B cell (primary cell): Measurements from ENCODE around the gene LRIG1. TPM values are rescaled to one million over a fixed set of nuclear protein-coding genes. Genes with fewer than 3 reads are reported as not detected.

Experiments used
- ATAC-seq: fragments of 200-7000 bp; cut with Tn5 transposase; one replicate; pipeline ENCODE4 v1.10.0; 2021; ENCODE audit warnings: low read depth, mild to moderate bottlenecking, moderate number of reproducible peaks, moderate library complexity
- CTCF ChIA-PET: fragments of 350-600 bp; sonication (Branson Sonifier 250); formaldehyde crosslinking; loops from one replicate; lab custom pipeline; 2021; ENCODE audit warnings: antibody characterized with exemption, inconsistent platforms; lab: Charles Lee
- POLR2A ChIA-PET: fragments of 350-600 bp; sonication (Branson Sonifier 250); formaldehyde crosslinking; loops from one replicate; lab custom pipeline; 2021; ENCODE audit warnings: antibody characterized with exemption; lab: Charles Lee
- DNase-seq: peaks from one replicate; pipeline ENCODE4 v3.0.0; 2013
- H2AFZ ChIP-seq: 2 replicates; pipeline ENCODE4 v1.6.1; 2012; ENCODE audit warnings: mild to moderate bottlenecking, low read depth, low read length; ENCODE audit not compliant: insufficient read depth, poor library complexity, severe bottlenecking
- H3K27ac ChIP-seq, 2 donors: 1 replicate in 1 of 2; 2 replicates in 1 of 2; pipeline ENCODE4 v1.5.1; 2012 to 2013; ENCODE audit warnings: low read length in 2 of 2, mild to moderate bottlenecking in 2 of 2, moderate library complexity in 1 of 2
- H3K27me3 ChIP-seq, 4 experiments: fragments of 200-600 bp in 1 of 4; sonication (generic) in 1 of 4; replicated peaks in 1 of 4; 1 replicate in 2 of 4; 2 replicates in 2 of 4; pipeline versions ENCODE4 v1.6.1 to v1.7.0; 2013 to 2016; ENCODE audit warnings: low read length in 3 of 4, mild to moderate bottlenecking in 2 of 4, mixed read lengths in 1 of 4, moderate library complexity in 1 of 4; ENCODE audit not compliant: insufficient read depth in 4 of 4, control insufficient read depth in 3 of 4; ENCODE audit errors: control extremely low read depth in 1 of 4
- H3K36me3 ChIP-seq, 2 experiments: replicated peaks in 1 of 2; 1 replicate in 1 of 2; 2 replicates in 1 of 2; pipeline versions ENCODE4 v1.6.1 to v1.7.1; 2013; ENCODE audit warnings: low read length in 1 of 2; ENCODE audit not compliant: insufficient read depth in 2 of 2, control insufficient read depth in 1 of 2; ENCODE audit errors: control extremely low read depth in 1 of 2, extremely low read depth in 1 of 2
- H3K4me1 ChIP-seq, 2 donors: fragments of 200-600 bp in 1 of 2; sonication (generic) in 1 of 2; 1 replicate in 1 of 2; 2 replicates in 1 of 2; pipeline versions ENCODE4 v1.5.1 to v1.6.1; 2013 to 2017; ENCODE audit warnings: low read length in 2 of 2; ENCODE audit not compliant: control insufficient read depth in 2 of 2, insufficient read depth in 2 of 2
- H3K4me2 ChIP-seq: replicated peaks from 2 replicates; pipeline ENCODE3; 2012; ENCODE audit warnings: mild to moderate bottlenecking, low read depth, low read length; ENCODE audit not compliant: poor library complexity, severe bottlenecking
- H3K4me3 ChIP-seq, 5 experiments: fragments of 200-600 bp in 1 of 5; sonication (generic) in 1 of 5; 1 replicate in 3 of 5; 2 replicates in 2 of 5; pipeline versions ENCODE4 v1.5.1 to v1.7.0; 2011 to 2016; ENCODE audit warnings: low read length in 4 of 5, mild to moderate bottlenecking in 4 of 5, low read depth in 2 of 5, control low read depth in 1 of 5, moderate library complexity in 1 of 5; ENCODE audit not compliant: insufficient read depth in 1 of 5; ENCODE audit errors: control extremely low read depth in 1 of 5, extremely low read depth in 1 of 5
- H3K79me2 ChIP-seq: fragments of 200-600 bp; sonication (generic); one replicate; pipeline ENCODE4 v1.6.0; 2016; ENCODE audit warnings: low read length; ENCODE audit not compliant: control insufficient read depth, insufficient read depth
- H3K9ac ChIP-seq: fragments of 200-600 bp; sonication (generic); 2 replicates; pipeline ENCODE4 v1.6.1; 2017; ENCODE audit warnings: mild to moderate bottlenecking, low read length, moderate library complexity
- H3K9me3 ChIP-seq, 3 donors: one replicate each; pipeline versions ENCODE4 v1.6.1 to v1.7.1; 2013; ENCODE audit warnings: low read length in 2 of 3; ENCODE audit not compliant: control insufficient read depth in 2 of 3, insufficient read depth in 1 of 3; ENCODE audit errors: control extremely low read depth in 1 of 3
- H4K20me1 ChIP-seq: 2 replicates; pipeline ENCODE4 v1.6.0; 2012; ENCODE audit warnings: mild to moderate bottlenecking, low read length; ENCODE audit not compliant: insufficient read depth, control insufficient read depth, poor library complexity, severe bottlenecking
- H3K27ac Mint-ChIP-seq: one replicate; pipeline ENCODE4 v1.8.0; 2021; ENCODE audit warnings: mixed read lengths
- H3K27me3 Mint-ChIP-seq: one replicate; pipeline ENCODE4 v1.8.0; 2021; ENCODE audit warnings: mixed read lengths
- H3K4me1 Mint-ChIP-seq: one replicate; pipeline ENCODE4 v1.8.0; 2021; ENCODE audit warnings: mixed read lengths
- H3K4me3 Mint-ChIP-seq: one replicate; pipeline ENCODE4 v1.8.0; 2021; ENCODE audit warnings: mixed read lengths
- H3K9me3 Mint-ChIP-seq: one replicate; pipeline ENCODE4 v1.8.0; 2022; ENCODE audit warnings: mixed read lengths; ENCODE audit not compliant: insufficient read depth
- CTCF ChIP-seq: fragments of 200-600 bp; IDR thresholded peaks from one replicate; pipeline ENCODE4 v1.8.0; 2022; ENCODE audit warnings: antibody characterized with exemption, mild to moderate bottlenecking
- EZH2 ChIP-seq: IDR thresholded peaks from 2 replicates; pipeline ENCODE4 v1.6.1; 2012; ENCODE audit warnings: borderline replicate concordance, low read depth, mild to moderate bottlenecking, moderate library complexity, low read length; ENCODE audit not compliant: insufficient read depth, poor library complexity, severe bottlenecking
- WGBS: methylation state at CpG from one replicate; pipeline ENCODE4 v1.1.5; 2013; ENCODE audit warnings: missing lambda C conversion rate; ENCODE audit not compliant: insufficient coverage; 5-methylcytosine and 5-hydroxymethylcytosine counted together
- intact Hi-C: fragments of 100-400 bp; cut with micrococcal nuclease; formaldehyde crosslinking; loops from one replicate; pipeline ENCODE4 v1.10.0; 2022
- polyA plus RNA-seq: library from polyadenylated mRNA; depleted of rRNA; stranded (reverse); fragments of >200 nt; gene quantifications from 2 replicates; pipeline ENCODE4 v1.2.3, GENCODE V29; 2012
- total RNA-seq, 2 donors: library from RNA; stranded (reverse); fragments of 120-200 nt in 1 of 2; gene quantifications; 1 replicate in 1 of 2; 2 replicates in 1 of 2; pipeline versions ENCODE4 v1.2.3 to v1.2.4, GENCODE V29; 2013 to 2022

LRIG1 gene
- total and polyA plus RNA-seq, 2 donors (not counting 1 experiment from before 2014, with no cell fraction given), result 9.2 to 12.4 TPM

GRCh38 chr3:66378256-66378655, 122.6 kb downstream of the LRIG1 start:
- no peaks in the 10 kb centered on the region for H3K9me3 Mint-ChIP-seq
- peaks cover 4 to 63% of the 10 kb centered on the region in 2 experiments for H3K36me3 ChIP-seq
- no peaks in the 10 kb centered on the region for H3K79me2 ChIP-seq
- peak; percentile 70 for TF ChIP-seq CTCF
- no peak for TF ChIP-seq EZH2
- 86% methylated on average over 4 of the region's 5 CpGs for WGBS
- intact Hi-C loops, result no loop called here
- ATAC-seq (no peak), DNase-seq (peak; percentile 25)
- no peak overlapping the region for H3K4me3 ChIP-seq
- H3K27me3 Mint-ChIP-seq, result no peaks in the 10 kb centered on the region
- H3K4me1 ChIP-seq, result no peaks in the 10 kb centered on the region
- ChIA-PET CTCF (interaction anchor here (0.8 to 5.6 kb wide), 15 partner anchors 8 to 440 kb away, joined by 3 to 17 read pairs (median 5); no protein-coding TSS in a partner anchor), POLR2A (no interaction called here)
- no peak overlapping the region for H3K4me2 ChIP-seq
- H3K27ac Mint-ChIP-seq, result no peak overlapping the region
- H3K27ac ChIP-seq, result no peak overlapping the region
- H3K4me1 Mint-ChIP-seq, result no peaks in the 10 kb centered on the region
- no peak overlapping the region for H2AFZ ChIP-seq
- no peaks in the 10 kb centered on the region for H3K9me3 ChIP-seq
- H3K9ac ChIP-seq, result no peak overlapping the region
- no peak overlapping the region for H3K4me3 Mint-ChIP-seq
- H4K20me1 ChIP-seq, result no peaks in the 10 kb centered on the region
- H3K27me3 ChIP-seq, result no peaks in the 10 kb centered on the region

DNA sequence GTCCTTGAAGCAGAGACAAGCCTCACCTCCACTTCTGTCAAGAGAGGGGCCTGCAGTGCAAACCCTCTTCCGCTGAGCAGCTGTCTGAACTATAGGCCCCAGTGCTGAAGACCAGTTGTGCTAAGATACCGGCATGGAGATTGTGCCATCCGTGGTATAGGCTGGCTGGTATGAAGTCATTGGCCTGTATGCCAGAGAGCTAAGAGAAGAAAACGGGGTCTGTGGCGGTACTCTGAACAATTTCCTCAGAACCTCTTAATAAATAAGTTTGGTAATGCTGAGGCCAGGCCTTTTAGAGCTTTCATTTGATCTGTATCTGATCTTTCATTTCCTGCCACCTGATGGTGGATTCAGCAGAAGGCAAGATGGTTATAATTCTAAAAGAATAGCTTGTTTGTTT, 123.0 kb downstream of the LRIG1 start:
- no peak overlapping the region for H2AFZ ChIP-seq
- no peak overlapping the region for H3K4me3 ChIP-seq
- ChIA-PET POLR2A (no interaction called here), CTCF (interaction anchor here (0.8 to 5.6 kb wide), 17 partner anchors 9 to 441 kb away, joined by 3 to 17 read pairs (median 4); no protein-coding TSS in a partner anchor)
- Mint-ChIP-seq H3K4me1 (no peaks in the 10 kb centered on the region), H3K9me3 (no peaks in the 10 kb centered on the region), H3K4me3 (no peak overlapping the region), H3K27ac (no peak overlapping the region), H3K27me3 (no peaks in the 10 kb centered on the region)
- ATAC-seq (no peak), DNase-seq (no peak)
- H3K9me3 ChIP-seq, result no peaks in the 10 kb centered on the region
- no peak overlapping the region for H3K4me2 ChIP-seq
- intact Hi-C loops, result no loop called here
- no peaks in the 10 kb centered on the region for H3K79me2 ChIP-seq
- H3K4me1 ChIP-seq, result no peaks in the 10 kb centered on the region
- no peak for TF ChIP-seq EZH2
- TF ChIP-seq CTCF, result no peak
- 95% methylated on average over 3 of the region's 5 CpGs for WGBS
- peaks cover 4 to 59% of the 10 kb centered on the region in 2 experiments for H3K36me3 ChIP-seq
- H3K27ac ChIP-seq, result no peak overlapping the region
- no peaks in the 10 kb centered on the region for H4K20me1 ChIP-seq
- no peaks in the 10 kb centered on the region for H3K27me3 ChIP-seq
- H3K9ac ChIP-seq, result no peak overlapping the region
